HepG2 (cell line): Measurements from ENCODE around the gene HRC. TPM values are rescaled to one million over a fixed set of nuclear protein-coding genes. Genes with fewer than 3 reads are reported as not detected.

Source experiments
- AKNA ChIP-seq: sonication (generic); formaldehyde crosslinking; IDR thresholded peaks from 2 replicates; pipeline ENCODE4 v1.4.0; 2020; ENCODE audit warnings: missing genetic modification reagents, borderline replicate concordance
- ARNT2 ChIP-seq: sonication (generic); formaldehyde crosslinking; IDR thresholded peaks from 2 replicates; pipeline ENCODE4 v1.8.0; 2022; ENCODE audit warnings: mild to moderate bottlenecking, low read depth, missing genetic modification reagents, moderate library complexity
- BCLAF1 ChIP-seq: fragments of 450-650 bp; IDR thresholded peaks from 2 replicates; pipeline ENCODE4 v1.6.1; 2017; ENCODE audit warnings: mild to moderate bottlenecking
- CHCHD3 ChIP-seq: sonication (generic); formaldehyde crosslinking; IDR thresholded peaks from 2 replicates; pipeline ENCODE4 v1.8.0; 2022; ENCODE audit warnings: mild to moderate bottlenecking, missing genetic modification reagents, moderate library complexity
- DR1 ChIP-seq: sonication (generic); formaldehyde crosslinking; IDR thresholded peaks from 2 replicates; pipeline ENCODE4 v1.8.0; 2021; ENCODE audit warnings: mild to moderate bottlenecking, missing genetic modification reagents, inconsistent platforms
- EEA1 ChIP-seq: sonication (generic); formaldehyde crosslinking; IDR thresholded peaks from 2 replicates; pipeline ENCODE4 v1.5.1; 2020; ENCODE audit warnings: mild to moderate bottlenecking, missing genetic modification reagents, borderline replicate concordance
- EHMT2 ChIP-seq: fragments of 200-600 bp; sonication (generic); IDR thresholded peaks from 2 replicates; pipeline ENCODE4 v1.7.0; 2017; ENCODE audit warnings: antibody characterized with exemption, low read depth, low read length, borderline replicate concordance
- ERF ChIP-seq: IDR thresholded peaks from 2 replicates; pipeline ENCODE4 v1.6.1; 2018; ENCODE audit warnings: missing biosample characterization, missing genetic modification reagents
- IRX3 ChIP-seq: sonication (generic); formaldehyde crosslinking; IDR thresholded peaks from 2 replicates; pipeline ENCODE4 v1.8.1; 2023; ENCODE audit warnings: mild to moderate bottlenecking, low read depth, missing genetic modification reagents, borderline replicate concordance
- JARID2 ChIP-seq: sonication (generic); formaldehyde crosslinking; IDR thresholded peaks from 2 replicates; pipeline ENCODE4 v1.8.1; 2023; ENCODE audit warnings: missing genetic modification reagents, inconsistent platforms; ENCODE audit not compliant: insufficient replicate concordance
- TFDP1 ChIP-seq: IDR thresholded peaks from 2 replicates; pipeline ENCODE4 v1.6.1; 2016; ENCODE audit warnings: missing compliant biosample characterization, missing genetic modification reagents, borderline replicate concordance
- TOE1 ChIP-seq: sonication (generic); formaldehyde crosslinking; IDR thresholded peaks from 2 replicates; pipeline ENCODE4 v1.4.0; 2020; ENCODE audit warnings: mild to moderate bottlenecking, missing genetic modification reagents
- WIZ ChIP-seq: sonication (generic); formaldehyde crosslinking; IDR thresholded peaks from 2 replicates; pipeline ENCODE4 v1.5.1; 2020; ENCODE audit warnings: mild to moderate bottlenecking, missing genetic modification reagents
- ZBTB34 ChIP-seq: sonication (generic); formaldehyde crosslinking; IDR thresholded peaks from 2 replicates; pipeline ENCODE4 v1.8.0; 2022; ENCODE audit warnings: mild to moderate bottlenecking, missing genetic modification reagents
- ZBTB38 ChIP-seq: sonication (generic); formaldehyde crosslinking; IDR thresholded peaks from 2 replicates; pipeline ENCODE4 v1.5.1; 2020; ENCODE audit warnings: mild to moderate bottlenecking, missing genetic modification reagents
- ZNF580 ChIP-seq: IDR thresholded peaks from 2 replicates; pipeline ENCODE4 v1.6.1; 2016; ENCODE audit warnings: low read depth, borderline replicate concordance
- ZNF670 ChIP-seq: sonication (generic); formaldehyde crosslinking; IDR thresholded peaks from 2 replicates; pipeline ENCODE4 v1.8.0; 2022; ENCODE audit warnings: mild to moderate bottlenecking, missing genetic modification reagents, borderline replicate concordance
- polyA plus RNA-seq, 8 experiments: library from polyadenylated mRNA; depleted of rRNA in 3 of 8; stranded (reverse) in 7 of 8; unstranded in 1 of 8; fragments of >200 nt; fragmentation: Illumina TruSeq in 4 of 8; extraction: Trizol in 4 of 8; gene quantifications; 2 replicates each; pipeline versions ENCODE4 v1.2.1 to v1.2.3, GENCODE V29; 2011 to 2016; ENCODE audit warnings: low read depth in 4 of 8, missing spikeins in 1 of 8, mixed read lengths in 1 of 8; ENCODE audit not compliant: insufficient read depth in 1 of 8
- total RNA-seq, 5 experiments: library from RNA; depleted of rRNA; stranded (reverse); fragments of >200 nt; fragmentation: Illumina TruSeq; extraction: Trizol; gene quantifications; 2 replicates each; pipeline ENCODE4 v1.2.3, GENCODE V29; 2016; ENCODE audit warnings: low read depth in 1 of 5

The HRC gene
- total and polyA plus RNA-seq, 2 of the 13 experiments (the other 11 are each of a cell fraction or from before 2014, with no cell fraction given), result 3.6 to 15.4 TPM

- TF ChIP-seq TFDP1 (no peak), ERF (CRISPR knock-in tag) (0 out of 2 replicates have a peak, but pooled peaks have one; percentile 53), AKNA (no peak), ARNT2 (CRISPR knock-in tag) (no peak), DR1 (CRISPR knock-in tag) (no peak), JARID2 (CRISPR knock-in tag) (no peak), TOE1 (no peak), ZNF670 (CRISPR knock-in tag) (no peak), CHCHD3 (CRISPR knock-in tag) (no peak), WIZ (CRISPR knock-in tag) (no peak), BCLAF1 (no peak), ZBTB38 (CRISPR knock-in tag) (no peak), EHMT2 (no peak), IRX3 (CRISPR knock-in tag) (no peak), EEA1 (CRISPR knock-in tag) (no peak), ZBTB34 (CRISPR knock-in tag) (no peak), ZNF580 (CRISPR knock-in tag) (no peak)
Observed at GRCh38 chr19:49186108-49186507, 30.9 kb upstream of the HRC start (continued).
